MCF 10A (cell line): Measurements from ENCODE around the gene MAML2. TPM values are rescaled to one million over a fixed set of nuclear protein-coding genes. Genes with fewer than 3 reads are reported as not detected.
A peak's percentile ranks its signal among the peaks of the same experiment; 100 is the strongest.

Source experiments
- BruUV-seq: library from RNA; stranded (reverse); fragments of 400-500 nt; replicated peaks from 2 replicates; lab custom pipeline; 2021; lab: Mats Ljungman, UMichigan
- CTCF ChIA-PET: fragments of 300-600 bp; sonication (Branson Sonifier 250); formaldehyde crosslinking; extraction: SDS; loops from one replicate; lab custom pipeline; 2021; ENCODE audit warnings: antibody characterized with exemption, inconsistent platforms; lab: Yijun Ruan, JAX
- POLR2A ChIA-PET: fragments of 300-600, 350-650 bp; sonication (Branson Sonifier 250); formaldehyde crosslinking; extraction: SDS; loops from one replicate; lab custom pipeline; 2020; ENCODE audit warnings: antibody characterized with exemption, inconsistent platforms; lab: Yijun Ruan, JAX
- DNase-seq: peaks from one replicate; pipeline ENCODE4 v3.0.0-alpha.2; 2018; ENCODE audit not compliant: unreplicated experiment
- H3K27ac Mint-ChIP-seq: one replicate; pipeline ENCODE4 v1.8.0; 2022; ENCODE audit warnings: mild to moderate bottlenecking, low read depth, mixed read lengths; ENCODE audit not compliant: unreplicated experiment
- H3K27me3 Mint-ChIP-seq: one replicate; pipeline ENCODE4 v1.8.0; 2022; ENCODE audit warnings: mixed read lengths; ENCODE audit not compliant: insufficient read depth, unreplicated experiment
- H3K36me3 Mint-ChIP-seq: one replicate; pipeline ENCODE4 v1.8.0; 2022; ENCODE audit warnings: mild to moderate bottlenecking, moderate library complexity, mixed read lengths; ENCODE audit not compliant: insufficient read depth, unreplicated experiment
- H3K4me1 Mint-ChIP-seq: one replicate; pipeline ENCODE4 v1.8.0; 2022; ENCODE audit warnings: mixed read lengths; ENCODE audit not compliant: insufficient read depth, unreplicated experiment
- H3K4me3 Mint-ChIP-seq: one replicate; pipeline ENCODE4 v1.8.0; 2022; ENCODE audit warnings: mild to moderate bottlenecking, moderate library complexity, mixed read lengths; ENCODE audit not compliant: unreplicated experiment
- H3K9me3 Mint-ChIP-seq: one replicate; pipeline ENCODE4 v1.8.0; 2022; ENCODE audit warnings: mixed read lengths; ENCODE audit not compliant: unreplicated experiment
- CTCF ChIP-seq: fragments of 200-600 bp; IDR thresholded peaks from one replicate; pipeline ENCODE4 v1.8.0; 2022; ENCODE audit warnings: antibody characterized with exemption, mild to moderate bottlenecking; ENCODE audit not compliant: unreplicated experiment
- intact Hi-C: fragments of 100-400 bp; cut with micrococcal nuclease; formaldehyde crosslinking; loops from 2 replicates; pipeline ENCODE4 v1.14.1; 2022
- total RNA-seq: library from RNA; stranded (reverse); gene quantifications from 2 replicates; pipeline ENCODE4 v1.2.3, GENCODE V29; 2022

The MAML2 gene
- total RNA-seq, 1 experiment from 2014 or later: 8.6 TPM

- no peaks in the 10 kb centered on the region for H3K36me3 Mint-ChIP-seq
- no peaks in the 10 kb centered on the region for H3K9me3 Mint-ChIP-seq
- TF ChIP-seq CTCF: no peak
- BruUV-seq: no TSS peak
- no peak overlapping the region for H3K27ac Mint-ChIP-seq
- DNase-seq: no peak
- intact Hi-C loops: no loop called here
- H3K4me3 Mint-ChIP-seq: no peak overlapping the region
- ChIA-PET POLR2A (no interaction called here), CTCF (interaction anchor here (0.6 to 0.7 kb wide), 2 partner anchors 12 to 14 kb away, joined by 3 to 4 read pairs; no protein-coding TSS in a partner anchor)
- H3K27me3 Mint-ChIP-seq: no peaks in the 10 kb centered on the region
- H3K4me1 Mint-ChIP-seq: peaks cover 15% of the 10 kb centered on the region
Observed at GRCh38 chr11:96109331-96110030, 233.5 kb downstream of the MAML2 start.

- intact Hi-C loops: no loop called here
- no TSS peak for BruUV-seq
- H3K4me3 Mint-ChIP-seq: no peak overlapping the region
- no peak for TF ChIP-seq CTCF
- H3K27ac Mint-ChIP-seq: no peak overlapping the region
- peaks cover 16% of the 10 kb centered on the region for H3K4me1 Mint-ChIP-seq
- ChIA-PET POLR2A (interaction anchor here (0.7 kb wide), 1 partner anchor 101 kb away, joined by 3 read pairs; no protein-coding TSS in a partner anchor), CTCF (interaction anchor here (0.7 to 1.4 kb wide), 4 partner anchors 8 to 271 kb away, joined by 3 to 4 read pairs (median 4); no protein-coding TSS in a partner anchor)
- H3K9me3 Mint-ChIP-seq: no peaks in the 10 kb centered on the region
- no peaks in the 10 kb centered on the region for H3K36me3 Mint-ChIP-seq
- DNase-seq: no peak
- H3K27me3 Mint-ChIP-seq: no peaks in the 10 kb centered on the region
Observed at GRCh38 chr11:96107143-96107824, 235.7 kb downstream of the MAML2 start.

- intact Hi-C loops: no loop called here
- no TSS peak for BruUV-seq
- no peak overlapping the region for H3K4me3 Mint-ChIP-seq
- H3K36me3 Mint-ChIP-seq: no peaks in the 10 kb centered on the region
- no peak for DNase-seq
- peaks cover 17% of the 10 kb centered on the region for H3K4me1 Mint-ChIP-seq
- POLR2A ChIA-PET: interaction anchor here (0.7 kb wide), 1 partner anchor 101 kb away, joined by 3 read pairs; no protein-coding TSS in a partner anchor
- no peaks in the 10 kb centered on the region for H3K9me3 Mint-ChIP-seq
- no peaks in the 10 kb centered on the region for H3K27me3 Mint-ChIP-seq
- CTCF ChIA-PET: interaction anchor here (1.1 kb wide), 1 partner anchor 52 kb away, joined by 4 read pairs; no protein-coding TSS in a partner anchor
- no peak for TF ChIP-seq CTCF
- H3K27ac Mint-ChIP-seq: no peak overlapping the region
Observed at GRCh38 chr11:96106645-96107044, 236.3 kb downstream of the MAML2 start.

GRCh38 chr11:96105944-96106343 is 237.1 kb downstream of the MAML2 start:
- no peak for TF ChIP-seq CTCF
- H3K9me3 Mint-ChIP-seq: no peaks in the 10 kb centered on the region
- DNase-seq: no peak
- intact Hi-C loops: no loop called here
- ChIA-PET CTCF (interaction anchor here (0.6 kb wide), 2 partner anchors 270 to 288 kb away, joined by 3 read pairs; no protein-coding TSS in a partner anchor), POLR2A (no interaction called here)
- no peak overlapping the region for H3K4me3 Mint-ChIP-seq
- no TSS peak for BruUV-seq
- peak overlapping the region; percentile 17 for H3K27ac Mint-ChIP-seq
- peaks cover 17% of the 10 kb centered on the region for H3K4me1 Mint-ChIP-seq
- no peaks in the 10 kb centered on the region for H3K36me3 Mint-ChIP-seq
- no peaks in the 10 kb centered on the region for H3K27me3 Mint-ChIP-seq
